AG04450 (cell line): ENCODE measurements around the gene PXDN. TPM values are rescaled to one million over a fixed set of nuclear protein-coding genes. Genes with fewer than 3 reads are reported as not detected.
"Not testable (repeated sequence)": the region's sequence is repeated elsewhere in the genome, so short reads cannot be mapped to it uniquely, and the experiment has no call there.

Experiments used
- CTCF ChIA-PET: fragments of 300-600, 350-600 bp; formaldehyde crosslinking; extraction: SDS; loops from one replicate; lab custom pipeline; 2022; ENCODE audit warnings: antibody characterized with exemption, inconsistent platforms; lab: Charles Lee
- POLR2A ChIA-PET: fragments of 350-600 bp; formaldehyde crosslinking; extraction: SDS; loops from one replicate; lab custom pipeline; 2021; ENCODE audit warnings: antibody characterized with exemption, inconsistent platforms; lab: Yijun Ruan, JAX
- DNase-seq: peaks from one replicate; pipeline ENCODE4 v3.0.0-alpha.2; 2011; ENCODE audit warnings: low read depth, low spot score
- H3K27ac ChIP-seq: one replicate; pipeline ENCODE4 v1.5.1; 2012; ENCODE audit warnings: low read depth, low read length, control low read depth
- H3K27me3 ChIP-seq: one replicate; pipeline ENCODE4 v1.6.0; 2012; ENCODE audit warnings: low read length; ENCODE audit not compliant: control insufficient read depth, insufficient read depth
- H3K4me3 ChIP-seq: 2 replicates; pipeline ENCODE4 v1.5.1; 2011; ENCODE audit warnings: mild to moderate bottlenecking, low read depth, low read length, control low read depth
- H3K9me3 ChIP-seq: 2 replicates; pipeline ENCODE4 v1.5.1; 2012; ENCODE audit warnings: low read length; ENCODE audit not compliant: control insufficient read depth, insufficient read depth
- polyA plus RNA-seq: library from polyadenylated mRNA; depleted of rRNA; stranded (reverse); fragments of >200 nt; gene quantifications from 2 replicates; pipeline ENCODE4 v1.2.3, GENCODE V29; 2011
- TF ChIP-seq, protein P1 (sequence below): IDR thresholded peaks from 2 replicates; pipeline ENCODE4 v1.5.1; 2011; ENCODE audit warnings: low read depth, low read length, control low read depth, inconsistent platforms

Gene PXDN
- polyA plus RNA-seq, 1 experiment: 271 TPM

DNA sequence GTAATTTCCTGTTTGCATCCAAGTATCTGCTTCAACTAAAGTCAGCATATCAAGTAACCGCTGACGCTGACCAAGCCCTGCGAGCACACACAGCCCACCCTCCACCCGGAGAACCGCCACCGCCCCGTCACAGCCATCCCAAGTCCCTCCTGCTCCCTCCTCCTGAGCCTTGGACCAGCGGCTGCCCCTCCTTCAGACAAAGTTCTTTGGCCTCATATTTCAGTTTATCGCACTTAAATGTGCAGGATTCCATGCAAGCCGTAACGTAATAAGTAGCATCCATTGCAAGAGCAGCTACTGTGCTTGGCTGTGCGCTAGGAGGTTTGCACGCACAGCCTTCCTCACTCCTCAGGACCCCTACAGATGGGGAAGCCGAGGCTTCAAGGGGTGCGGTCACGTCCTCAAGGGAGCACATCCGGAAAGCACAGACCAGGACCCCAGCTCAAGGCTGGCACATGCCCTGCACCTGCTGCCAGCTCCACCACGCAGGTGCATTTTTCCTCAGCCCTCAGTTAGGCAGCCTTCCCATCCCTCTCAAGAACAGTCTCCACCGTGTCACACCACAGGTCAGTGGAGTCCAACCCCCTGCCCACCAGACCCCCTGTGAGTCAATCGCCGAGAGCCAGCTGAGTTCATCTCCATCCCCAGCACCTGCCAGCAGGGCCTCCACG is 17.1 kb downstream of the PXDN start:
- peak overlapping the region; percentile 10; the same call in 1 of the 2 replicates for H3K4me3 ChIP-seq
- no peak for DNase-seq
- H3K27ac ChIP-seq: peak overlapping the region; percentile 68
- TF ChIP-seq, protein P1, sequence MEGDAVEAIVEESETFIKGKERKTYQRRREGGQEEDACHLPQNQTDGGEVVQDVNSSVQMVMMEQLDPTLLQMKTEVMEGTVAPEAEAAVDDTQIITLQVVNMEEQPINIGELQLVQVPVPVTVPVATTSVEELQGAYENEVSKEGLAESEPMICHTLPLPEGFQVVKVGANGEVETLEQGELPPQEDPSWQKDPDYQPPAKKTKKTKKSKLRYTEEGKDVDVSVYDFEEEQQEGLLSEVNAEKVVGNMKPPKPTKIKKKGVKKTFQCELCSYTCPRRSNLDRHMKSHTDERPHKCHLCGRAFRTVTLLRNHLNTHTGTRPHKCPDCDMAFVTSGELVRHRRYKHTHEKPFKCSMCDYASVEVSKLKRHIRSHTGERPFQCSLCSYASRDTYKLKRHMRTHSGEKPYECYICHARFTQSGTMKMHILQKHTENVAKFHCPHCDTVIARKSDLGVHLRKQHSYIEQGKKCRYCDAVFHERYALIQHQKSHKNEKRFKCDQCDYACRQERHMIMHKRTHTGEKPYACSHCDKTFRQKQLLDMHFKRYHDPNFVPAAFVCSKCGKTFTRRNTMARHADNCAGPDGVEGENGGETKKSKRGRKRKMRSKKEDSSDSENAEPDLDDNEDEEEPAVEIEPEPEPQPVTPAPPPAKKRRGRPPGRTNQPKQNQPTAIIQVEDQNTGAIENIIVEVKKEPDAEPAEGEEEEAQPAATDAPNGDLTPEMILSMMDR: no peak
- CTCF ChIA-PET: no interaction called here
- H3K27me3 ChIP-seq: no peaks in the 10 kb centered on the region
- POLR2A ChIA-PET: interaction anchor here (1.3 kb wide), 1 partner anchor 10 kb away, joined by 5 read pairs; no protein-coding TSS in a partner anchor
- no peaks in the 10 kb centered on the region for H3K9me3 ChIP-seq

DNA sequence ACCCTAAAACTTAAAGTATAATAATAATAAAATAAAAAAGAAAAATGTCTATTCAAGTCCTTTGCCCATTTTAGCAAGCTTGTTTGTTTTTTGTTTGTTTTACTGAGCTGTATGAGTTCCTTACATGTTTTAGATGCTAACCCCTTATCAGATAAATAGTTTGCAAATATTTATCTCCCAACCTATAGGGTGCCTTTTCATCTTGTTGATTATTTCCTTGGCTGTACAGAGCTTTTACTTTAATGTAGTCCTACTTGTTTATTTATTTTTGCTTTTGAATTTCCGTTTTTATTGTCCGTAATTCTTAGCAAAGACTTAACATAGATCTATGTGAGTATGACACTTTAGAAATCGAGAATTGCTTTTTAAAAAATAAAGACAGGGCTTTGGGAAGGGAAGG is 17.8 kb downstream of the PXDN start:
- no peak overlapping the region for H3K27ac ChIP-seq
- DNase-seq: no peak
- no peaks in the 10 kb centered on the region for H3K27me3 ChIP-seq
- ChIA-PET POLR2A (interaction anchor here (0.6 to 1.3 kb wide), 2 partner anchors 11 to 141 kb away, joined by 4 to 5 read pairs; no protein-coding TSS in a partner anchor), CTCF (interaction anchor here (0.6 kb wide), 1 partner anchor 24 kb away, joined by 4 read pairs; no protein-coding TSS in a partner anchor)
- H3K4me3 ChIP-seq: peak overlapping the region; percentile 21; the same call in 1 of the 2 replicates
- TF ChIP-seq, protein P1: no peak
- no peaks in the 10 kb centered on the region for H3K9me3 ChIP-seq

DNA sequence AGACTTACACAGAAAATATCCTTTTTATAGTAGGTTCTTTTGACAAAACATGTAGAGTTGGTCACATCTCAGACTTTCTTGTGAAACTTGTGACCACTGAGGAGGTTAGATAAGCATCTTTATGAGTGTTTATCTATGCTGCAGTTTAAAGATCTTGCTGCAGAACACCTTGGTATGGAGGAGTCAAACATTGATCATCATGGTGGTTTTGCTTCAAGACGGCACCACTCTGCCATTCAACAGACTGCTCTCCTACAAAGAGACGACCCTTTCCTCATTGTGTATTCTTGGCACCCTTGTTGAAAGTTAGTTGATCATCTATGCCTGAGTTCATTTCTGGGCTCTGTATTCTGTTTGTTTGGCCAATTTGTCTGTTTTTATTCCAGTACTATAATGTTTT is 20.0 kb downstream of the PXDN start:
- H3K27ac ChIP-seq, DNase-seq, H3K9me3 ChIP-seq, H3K27me3 ChIP-seq, CTCF ChIA-PET, POLR2A ChIA-PET, H3K4me3 ChIP-seq: not testable (repeated sequence)

DNA sequence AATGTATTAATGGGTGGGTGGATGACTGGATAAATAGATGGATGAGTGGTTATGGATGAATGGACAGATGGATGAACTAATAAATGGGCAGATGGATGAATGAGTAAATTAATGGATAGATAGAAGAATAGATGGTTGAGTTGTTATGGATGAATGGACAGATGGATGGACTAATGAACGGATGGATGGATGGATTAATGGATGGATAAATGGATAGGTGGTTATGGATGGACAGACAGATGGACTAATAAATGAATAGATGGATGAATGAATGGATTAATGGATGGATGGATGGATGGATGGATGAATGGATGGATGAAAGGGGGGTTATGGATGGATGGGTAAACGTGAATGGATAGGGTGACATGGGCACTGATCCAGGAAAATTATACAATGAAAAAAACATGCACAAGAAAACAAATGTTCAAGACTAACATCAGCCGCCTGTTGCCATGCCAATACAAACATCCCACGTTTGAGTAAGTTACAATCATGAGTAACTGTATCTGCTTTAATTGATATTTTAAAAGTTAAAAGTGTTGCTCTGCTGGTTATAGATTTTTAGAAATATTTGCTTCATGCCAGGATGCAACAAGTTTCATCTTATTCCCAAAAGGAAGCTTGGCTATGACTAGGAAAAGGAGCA is 20.8 kb downstream of the PXDN start:
- H3K4me3 ChIP-seq: no peak overlapping the region
- POLR2A ChIA-PET: no interaction called here
- no peak for DNase-seq
- TF ChIP-seq, protein P1: no peak
- H3K27me3 ChIP-seq: no peaks in the 10 kb centered on the region
- H3K27ac ChIP-seq: no peak overlapping the region
- no peaks in the 10 kb centered on the region; the same call in 1 of the 2 replicates for H3K9me3 ChIP-seq
- CTCF ChIA-PET: interaction anchor here (2.2 kb wide), 1 partner anchor 27 kb away, joined by 14 read pairs; no protein-coding TSS in a partner anchor

DNA sequence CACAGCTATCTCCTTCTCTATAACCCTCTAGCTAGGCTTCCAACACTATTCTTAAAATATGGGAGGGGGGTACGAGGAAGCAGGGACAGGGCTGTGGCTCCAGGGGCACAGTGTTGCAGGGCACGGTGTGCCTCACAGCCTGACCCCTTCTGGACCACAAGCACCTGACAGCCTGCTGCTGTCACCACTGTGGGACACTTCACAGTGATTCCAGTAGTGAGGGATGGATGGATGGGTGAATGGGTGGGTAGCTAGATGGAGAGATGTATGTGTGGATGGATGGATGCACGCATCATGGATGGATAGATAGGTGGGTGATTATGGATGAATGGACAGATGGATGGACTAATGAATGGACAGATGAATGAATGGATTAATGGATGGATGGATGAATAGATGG is 21.6 kb downstream of the PXDN start:
- DNase-seq: no peak
- Histone ChIP-seq H3K9me3 (no peaks in the 10 kb centered on the region; the same call in 1 of the 2 replicates), H3K27me3 (no peaks in the 10 kb centered on the region), H3K4me3 (no peak overlapping the region), H3K27ac (peak overlapping the region; percentile 77)
- ChIA-PET CTCF (interaction anchor here (0.8 to 2.2 kb wide), 4 partner anchors 8 to 70 kb away, joined by 3 to 14 read pairs (median 4); no protein-coding TSS in a partner anchor), POLR2A (interaction anchor here (2.6 kb wide), 1 partner anchor 8 kb away, joined by 21 read pairs; no protein-coding TSS in a partner anchor)
- TF ChIP-seq, protein P1: no peak
